ENCODE data around the gene EPS8. TPM values are rescaled to one million over a fixed set of nuclear protein-coding genes. Genes with fewer than 3 reads are reported as not detected.
A peak's percentile ranks its signal among the peaks of the same experiment; 100 is the strongest.

EPS8 gene
- total RNA-seq, 1 donor from 2014 or later, result 35.0 TPM

- DNase-seq (ENCODE audit: low read depth, low spot score), result no peak
Observed at GRCh38 chr12:15720295-15720694, 68.9 kb downstream of the EPS8 start.

GRCh38 chr12:15719230-15719629 lies 70.0 kb downstream of the EPS8 start:
- DNase-seq (ENCODE audit: low read depth, low spot score), result no peak

- no peak for DNase-seq (ENCODE audit: low read depth, low spot score)
Observed at GRCh38 chr12:15717940-15718567, 71.1 kb downstream of the EPS8 start.

GRCh38 chr12:15716581-15716980 lies 72.6 kb downstream of the EPS8 start:
- DNase-seq (ENCODE audit: low read depth, low spot score), result no peak

GRCh38 chr12:15714256-15714655 lies 74.9 kb downstream of the EPS8 start:
- DNase-seq (ENCODE audit: low read depth, low spot score), result no peak

- DNase-seq (ENCODE audit: low read depth, low spot score), result no peak
Observed at GRCh38 chr12:15712823-15713660, 76.1 kb downstream of the EPS8 start.

GRCh38 chr12:15712160-15712559 lies 77.0 kb downstream of the EPS8 start:
- DNase-seq (ENCODE audit: low read depth, low spot score), result no peak

- DNase-seq (ENCODE audit: low read depth, low spot score), result no peak
Observed at GRCh38 chr12:15710860-15711510, 78.2 kb downstream of the EPS8 start.

- DNase-seq (ENCODE audit: low read depth, low spot score), result no peak
Observed at GRCh38 chr12:15709551-15709950, 79.6 kb downstream of the EPS8 start.

- DNase-seq (ENCODE audit: low read depth, low spot score), result no peak
Observed at GRCh38 chr12:15708396-15709076, 80.7 kb downstream of the EPS8 start.

- no peak for DNase-seq (ENCODE audit: low read depth, low spot score)
Observed at GRCh38 chr12:15707516-15708199, 81.5 kb downstream of the EPS8 start.

GRCh38 chr12:15706010-15706676 lies 83.0 kb downstream of the EPS8 start:
- DNase-seq (ENCODE audit: low read depth, low spot score), result no peak

GRCh38 chr12:15705606-15706005 lies 83.6 kb downstream of the EPS8 start:
- no peak for DNase-seq (ENCODE audit: low read depth, low spot score)

- no peak for DNase-seq (ENCODE audit: low read depth, low spot score)
Observed at GRCh38 chr12:15702276-15702675, 86.9 kb downstream of the EPS8 start.

GRCh38 chr12:15701631-15702156 lies 87.5 kb downstream of the EPS8 start:
- no peak for DNase-seq (ENCODE audit: low read depth, low spot score)

GRCh38 chr12:15701206-15701605 lies 88.0 kb downstream of the EPS8 start:
- no peak for DNase-seq (ENCODE audit: low read depth, low spot score)

GRCh38 chr12:15700595-15700994 lies 88.6 kb downstream of the EPS8 start:
- DNase-seq (ENCODE audit: low read depth, low spot score), result peak; percentile 85

- no peak for DNase-seq (ENCODE audit: low read depth, low spot score)
Observed at GRCh38 chr12:15699886-15700285, 89.3 kb downstream of the EPS8 start.

GRCh38 chr12:15698377-15698871 lies 90.8 kb downstream of the EPS8 start:
- DNase-seq (ENCODE audit: low read depth, low spot score), result no peak

- no peak for DNase-seq (ENCODE audit: low read depth, low spot score)
Observed at GRCh38 chr12:15697201-15697600, 92.0 kb downstream of the EPS8 start.
